AG09319 (cell line): ENCODE measurements around the gene SPIN3.
"Not testable (repeated sequence)": the region's sequence is repeated elsewhere in the genome, so short reads cannot be mapped to it uniquely, and the experiment has no call there.

Experiments used
- DNase-seq: peaks from one replicate; pipeline ENCODE4 v3.0.0-alpha.2; 2010; ENCODE audit warnings: low read depth; ENCODE audit errors: extremely low read depth
- CTCF ChIP-seq: IDR thresholded peaks from 2 replicates; pipeline ENCODE4 v1.5.1; 2011; ENCODE audit warnings: low read depth, mild to moderate bottlenecking, inconsistent platforms, low read length, moderate library complexity

The SPIN3 gene

GRCh38 chrX:56975611-56976010, 19.7 kb downstream of the SPIN3 start:
- no peak for DNase-seq
- no peak; the same call in none of the 2 replicates for TF ChIP-seq CTCF

GRCh38 chrX:56974408-56974807, 20.9 kb downstream of the SPIN3 start:
- TF ChIP-seq CTCF, result no peak
- no peak for DNase-seq

- no peak for TF ChIP-seq CTCF
- DNase-seq, result no peak
Observed at GRCh38 chrX:56969559-56969958, 25.8 kb downstream of the SPIN3 start.

- no peak for TF ChIP-seq CTCF
- no peak for DNase-seq
Observed at GRCh38 chrX:56968980-56969379, 26.4 kb downstream of the SPIN3 start.

- no peak for DNase-seq
- TF ChIP-seq CTCF, result no peak
Observed at GRCh38 chrX:56963377-56963776, 32.0 kb downstream of the SPIN3 start.

- no peak for TF ChIP-seq CTCF
- DNase-seq, result no peak
Observed at GRCh38 chrX:56947699-56948098, 47.6 kb downstream of the SPIN3 start.

GRCh38 chrX:56946201-56946600, 49.1 kb downstream of the SPIN3 start:
- DNase-seq, result peak; percentile 34

GRCh38 chrX:56945226-56945625, 50.1 kb downstream of the SPIN3 start:
- DNase-seq, result not testable (repeated sequence)

GRCh38 chrX:56943264-56943663, 52.1 kb downstream of the SPIN3 start:
- TF ChIP-seq CTCF, result no peak
- no peak for DNase-seq
